Activated CD8-positive, alpha-beta memory T cell treated with anti-CD3 and anti-CD28 coated beads, Interleukin-2, amount 50 U/mL, for 48 hours (primary cell): ENCODE measurements around the gene TNFRSF19.
"Not testable (repeated sequence)": the region's sequence is repeated elsewhere in the genome, so short reads cannot be mapped to it uniquely, and the experiment has no call there.

Experiments used
- DNase-seq: peaks from one replicate; pipeline ENCODE4 v3.0.0-alpha.2; 2020

The TNFRSF19 gene, protein sequence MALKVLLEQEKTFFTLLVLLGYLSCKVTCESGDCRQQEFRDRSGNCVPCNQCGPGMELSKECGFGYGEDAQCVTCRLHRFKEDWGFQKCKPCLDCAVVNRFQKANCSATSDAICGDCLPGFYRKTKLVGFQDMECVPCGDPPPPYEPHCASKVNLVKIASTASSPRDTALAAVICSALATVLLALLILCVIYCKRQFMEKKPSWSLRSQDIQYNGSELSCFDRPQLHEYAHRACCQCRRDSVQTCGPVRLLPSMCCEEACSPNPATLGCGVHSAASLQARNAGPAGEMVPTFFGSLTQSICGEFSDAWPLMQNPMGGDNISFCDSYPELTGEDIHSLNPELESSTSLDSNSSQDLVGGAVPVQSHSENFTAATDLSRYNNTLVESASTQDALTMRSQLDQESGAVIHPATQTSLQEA

DNA sequence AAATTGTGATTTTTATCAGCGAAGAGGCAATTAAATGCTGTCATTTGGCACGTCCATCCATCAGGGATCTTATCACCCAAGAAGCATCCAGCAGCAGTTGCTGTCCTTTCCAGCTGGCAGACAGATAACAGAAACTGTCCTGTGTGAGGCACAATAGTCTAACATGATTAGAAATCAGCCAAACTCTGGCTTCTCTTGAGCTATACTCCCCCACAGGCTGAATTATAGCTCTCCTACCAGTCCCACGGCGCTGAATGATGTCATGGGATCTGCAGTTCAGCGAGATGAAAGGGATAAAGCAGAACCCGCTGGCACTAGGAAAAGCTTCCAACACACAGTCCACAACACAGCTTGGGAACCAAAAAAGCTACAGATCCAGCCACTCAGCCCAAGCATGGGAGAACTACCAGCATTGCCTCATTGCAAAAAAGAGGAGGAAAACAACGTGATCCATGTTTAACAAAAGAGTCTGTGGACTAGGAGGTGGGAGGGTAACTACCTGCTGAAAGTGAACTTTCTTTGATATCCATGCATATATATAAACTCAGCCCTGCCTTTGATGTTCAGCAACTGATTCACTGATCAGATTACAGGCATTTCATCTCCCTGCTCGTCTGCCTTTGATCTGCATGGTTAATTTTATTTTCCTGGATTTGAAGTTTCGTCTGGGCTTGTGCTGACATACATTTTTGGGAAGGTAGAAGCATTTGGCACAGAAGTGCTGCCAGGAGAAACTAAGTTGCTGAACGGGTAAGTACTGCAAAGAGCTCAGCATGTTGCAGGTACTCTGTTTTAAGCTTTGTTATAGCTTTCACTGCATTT is at the start of gene TNFRSF19:
TNFRSF19 (plus strand) TSS at position 314 of the 822 bp plus-strand sequence. CDS start 19,772 bp downstream, outside the sequence.
- no peak for DNase-seq

DNA sequence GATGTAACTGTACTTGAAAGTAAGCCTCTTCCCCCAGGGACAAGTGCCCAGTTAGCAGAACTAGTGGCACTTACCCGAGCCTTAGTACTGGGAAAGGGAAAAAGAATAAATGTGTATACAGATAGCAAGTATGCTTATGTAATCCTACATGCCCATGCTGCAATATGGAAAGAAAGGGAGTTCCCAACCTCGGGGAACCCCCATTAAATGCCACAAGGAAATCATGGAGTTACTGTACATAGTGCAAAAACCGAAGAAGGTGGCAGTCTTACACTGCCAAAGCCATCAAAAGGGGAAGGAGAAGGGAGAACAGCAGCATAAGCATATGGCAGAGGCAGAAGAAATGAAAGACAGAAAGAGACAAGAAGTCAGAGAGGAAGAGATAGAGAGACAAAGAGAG is 40.3 kb upstream of the TNFRSF19 start:
- not testable (repeated sequence) for DNase-seq

DNA sequence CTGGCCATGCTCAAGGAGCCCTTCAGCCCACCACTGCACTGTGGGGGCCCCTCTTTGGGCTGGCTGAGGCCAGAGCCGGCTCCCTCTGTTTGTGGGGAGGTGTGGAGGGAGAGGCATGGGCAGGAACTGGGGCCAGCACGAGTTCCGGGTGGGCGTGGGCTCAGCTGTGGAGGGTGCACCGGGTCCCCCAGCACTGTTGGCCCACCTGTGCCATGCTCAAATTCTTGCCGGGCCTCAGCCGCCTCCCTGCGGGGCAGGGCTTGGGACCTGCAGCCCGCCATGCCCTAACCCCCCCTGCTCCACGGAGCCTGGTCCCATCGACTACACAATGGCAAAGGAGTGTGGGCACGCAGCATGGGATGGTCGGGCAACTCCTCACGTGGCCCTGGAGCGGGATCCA is 38.8 kb upstream of the TNFRSF19 start:
- DNase-seq: no peak

DNA sequence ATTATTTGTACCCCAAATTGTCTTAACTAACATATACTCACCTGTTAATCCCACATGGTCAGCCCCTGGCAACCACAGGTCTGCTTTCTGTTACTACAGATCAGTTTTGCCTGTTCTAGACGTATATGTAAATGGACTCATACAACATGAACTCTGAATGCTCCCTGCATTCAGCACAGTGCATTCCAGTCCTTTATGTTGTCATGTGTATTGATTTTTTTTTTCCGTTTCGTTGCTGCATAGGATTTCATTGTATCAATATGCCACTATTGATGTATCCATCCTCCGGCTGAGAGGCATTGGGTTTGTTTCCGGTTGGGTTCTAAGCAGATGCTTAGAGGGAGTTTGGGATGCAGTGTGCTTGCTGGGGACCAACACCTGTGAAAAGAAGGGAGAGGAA is 36.1 kb upstream of the TNFRSF19 start:
- no peak for DNase-seq

DNA sequence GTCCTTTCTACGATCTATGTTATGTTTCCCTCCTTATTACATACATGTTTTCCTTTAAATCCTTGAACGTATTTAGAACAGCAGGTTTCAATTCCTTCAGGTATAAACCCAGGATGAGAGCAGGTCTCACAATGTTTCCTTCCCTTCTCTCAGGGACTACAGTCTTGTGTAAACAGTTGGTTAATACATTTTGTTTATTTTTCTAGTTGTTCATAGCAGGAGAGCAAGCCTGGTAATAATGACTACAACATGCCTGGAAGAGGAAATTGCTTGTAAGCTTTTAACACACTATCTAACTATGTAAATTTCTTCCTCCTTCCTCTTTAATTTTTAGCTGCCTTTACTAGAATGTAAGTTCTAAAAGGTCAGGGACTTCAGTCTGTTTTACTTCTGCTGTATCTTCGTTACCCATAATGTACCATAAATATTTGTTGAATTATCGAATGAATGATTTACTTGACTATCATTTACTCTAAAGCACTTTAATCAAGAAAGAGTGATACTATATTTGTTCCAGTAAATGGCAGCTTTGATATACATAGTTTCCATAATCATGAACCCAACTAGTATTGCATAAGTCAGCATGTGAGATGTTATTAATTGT is 28.9 kb upstream of the TNFRSF19 start:
- no peak for DNase-seq

DNA sequence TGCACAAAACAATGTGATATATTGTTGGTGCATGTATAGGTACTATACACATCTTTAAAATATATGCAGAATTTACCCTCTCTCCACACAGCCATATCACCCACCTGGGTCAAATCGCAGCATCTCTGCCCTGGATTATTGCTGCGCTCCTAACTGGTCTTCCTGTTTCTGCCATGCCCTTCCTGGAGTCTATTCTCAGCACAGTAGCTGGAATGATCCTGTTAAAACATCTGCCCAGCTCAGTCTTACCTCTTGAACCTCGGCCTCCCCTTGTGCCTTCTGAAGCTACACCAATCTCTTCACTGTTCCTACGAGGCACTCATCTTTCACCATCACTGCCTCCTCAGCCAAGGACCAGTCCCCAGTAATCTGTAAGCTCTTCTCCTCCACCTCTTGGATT is 25.5 kb upstream of the TNFRSF19 start:
- DNase-seq: no peak

DNA sequence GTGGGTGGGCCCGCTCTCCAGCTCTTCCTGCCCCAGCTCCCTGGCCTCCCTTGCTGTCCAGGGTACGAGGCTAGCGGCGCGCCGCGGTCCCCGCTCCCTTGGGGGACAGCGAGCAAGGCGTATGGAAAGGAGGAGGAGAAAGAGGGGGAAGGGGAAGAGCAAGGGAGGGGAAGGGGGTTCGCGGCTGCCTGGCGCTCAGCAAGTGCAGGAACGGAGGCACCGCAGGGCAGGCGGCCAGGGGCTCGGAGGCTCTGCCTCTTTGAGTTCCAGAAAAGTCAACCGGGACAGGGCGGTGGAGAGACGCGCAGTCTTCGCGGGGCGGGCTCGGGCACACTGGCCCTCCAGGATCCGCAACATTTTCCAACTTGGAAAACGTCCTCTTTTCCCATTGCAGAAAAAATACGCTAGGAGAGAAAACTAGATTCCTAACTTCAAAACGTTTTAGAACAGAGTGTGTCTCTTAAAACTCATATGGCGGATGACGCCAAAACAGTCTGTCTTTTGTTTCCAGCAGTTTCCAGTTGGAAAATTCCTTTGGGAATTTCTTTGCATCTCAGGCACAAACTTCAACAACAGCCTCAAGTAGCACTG is 23.1 kb upstream of the TNFRSF19 start:
- DNase-seq: no peak

DNA sequence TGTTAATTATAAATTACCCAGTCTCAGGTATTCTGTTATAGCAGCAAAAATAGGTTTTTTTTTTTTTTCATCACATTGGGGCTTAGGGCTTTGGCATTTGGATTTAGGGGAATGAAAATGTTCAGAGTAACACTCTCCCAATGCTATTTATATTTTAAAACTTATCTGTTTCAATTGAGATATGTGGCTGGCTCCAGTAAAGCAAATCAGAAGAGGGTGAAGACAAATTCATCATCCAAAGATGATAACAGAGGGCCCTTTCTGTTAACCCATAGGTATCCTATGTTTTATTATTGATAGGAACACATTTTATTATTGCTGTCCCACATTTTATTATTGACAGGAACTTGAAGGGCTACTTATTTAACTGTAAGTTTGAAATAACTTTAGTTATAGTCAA is 20.5 kb upstream of the TNFRSF19 start:
- DNase-seq: no peak

DNA sequence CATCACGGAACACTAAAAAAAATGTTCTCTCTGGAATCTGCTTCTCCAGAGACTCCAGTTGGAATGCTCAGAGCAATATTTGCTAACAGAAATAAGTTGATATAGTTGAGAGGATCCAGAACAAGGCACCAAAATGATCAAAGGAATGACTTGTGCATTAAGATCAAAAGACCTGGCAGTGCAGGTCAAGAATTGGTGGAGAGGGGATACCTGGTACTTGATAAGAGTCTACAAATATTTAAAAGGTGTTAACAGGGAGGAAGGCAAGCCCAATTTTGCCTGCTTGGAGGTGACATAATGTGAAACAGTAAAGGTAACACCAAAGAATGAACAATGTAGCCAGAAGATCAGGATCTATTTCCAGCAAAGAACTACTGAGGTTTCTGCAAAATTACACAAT is 20.0 kb upstream of the TNFRSF19 start:
- no peak for DNase-seq

DNA sequence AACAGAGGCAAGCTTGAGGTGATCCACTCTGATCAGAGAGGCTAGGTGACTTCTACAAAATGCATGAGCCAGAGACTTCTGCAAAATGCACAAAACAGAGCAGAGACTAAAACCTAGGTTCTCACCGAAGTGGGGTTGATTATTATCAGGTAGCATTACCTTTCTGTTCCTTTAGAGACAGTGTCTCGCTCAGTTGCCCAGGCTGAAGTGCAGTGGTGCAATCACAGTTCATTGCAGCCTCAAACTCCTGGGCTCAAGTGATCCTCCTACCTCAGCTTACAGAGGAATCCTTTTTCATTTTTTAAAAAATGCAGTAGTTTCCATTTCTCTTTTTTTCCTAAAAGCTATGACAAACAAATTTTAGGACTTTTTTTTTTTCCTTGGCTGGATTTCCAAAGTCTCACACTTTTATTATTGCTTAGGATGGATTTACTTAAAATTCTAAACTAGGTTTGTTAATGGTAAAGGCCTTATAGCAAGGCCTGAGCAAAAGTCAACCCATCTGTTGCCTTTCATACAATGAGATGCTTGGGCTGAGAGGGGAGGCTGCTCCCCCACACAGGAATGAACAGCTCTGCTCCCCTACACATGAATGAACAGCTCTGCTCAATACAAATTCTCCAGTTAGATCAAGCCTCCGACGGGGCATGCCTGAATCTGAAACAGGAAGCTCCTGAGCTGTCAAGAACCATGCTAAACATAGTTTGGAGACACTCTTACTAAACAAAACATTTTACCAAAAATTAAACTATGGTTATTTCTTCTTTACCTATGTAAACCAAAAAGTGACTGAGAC is 18.8 kb upstream of the TNFRSF19 start:
- DNase-seq: no peak

DNA sequence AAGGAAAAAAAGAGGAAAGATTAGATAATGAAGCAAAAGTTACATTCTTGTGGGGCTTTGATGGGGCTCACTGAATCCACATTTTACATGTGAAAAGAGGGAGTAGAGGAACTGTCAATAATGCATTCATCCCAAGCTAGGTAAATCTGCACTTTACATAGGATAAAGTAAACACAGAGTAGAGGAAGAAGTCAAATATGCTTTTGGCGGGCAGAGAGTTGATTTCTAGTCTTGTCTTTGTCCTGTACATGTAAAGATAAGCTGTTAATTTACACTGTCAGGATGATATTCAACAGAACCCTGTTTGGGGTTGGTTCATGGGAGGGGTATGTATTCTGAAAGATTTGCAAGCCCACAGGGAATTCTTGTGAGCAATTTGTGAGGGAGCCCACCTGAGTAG is 18.0 kb upstream of the TNFRSF19 start:
- DNase-seq: no peak

DNA sequence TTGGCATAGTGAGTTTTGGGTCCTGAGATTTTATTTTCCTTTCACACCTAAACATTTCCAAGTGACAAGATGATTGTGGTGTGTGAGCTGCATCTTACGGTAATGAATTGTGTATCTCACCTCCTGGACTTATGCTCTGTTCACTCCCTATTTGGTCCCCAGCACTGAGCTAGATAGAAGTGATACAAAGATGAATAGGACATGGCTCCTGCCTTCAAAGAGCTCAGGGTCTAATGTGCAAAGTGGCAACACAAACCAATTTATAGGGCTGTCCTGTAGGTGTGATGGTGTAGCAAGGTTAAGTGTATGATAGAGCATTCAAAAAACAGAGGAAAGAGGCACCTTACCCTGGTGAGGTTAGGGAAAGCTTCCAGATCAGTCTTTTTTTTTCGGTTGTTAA is 17.6 kb upstream of the TNFRSF19 start:
- no peak for DNase-seq

DNA sequence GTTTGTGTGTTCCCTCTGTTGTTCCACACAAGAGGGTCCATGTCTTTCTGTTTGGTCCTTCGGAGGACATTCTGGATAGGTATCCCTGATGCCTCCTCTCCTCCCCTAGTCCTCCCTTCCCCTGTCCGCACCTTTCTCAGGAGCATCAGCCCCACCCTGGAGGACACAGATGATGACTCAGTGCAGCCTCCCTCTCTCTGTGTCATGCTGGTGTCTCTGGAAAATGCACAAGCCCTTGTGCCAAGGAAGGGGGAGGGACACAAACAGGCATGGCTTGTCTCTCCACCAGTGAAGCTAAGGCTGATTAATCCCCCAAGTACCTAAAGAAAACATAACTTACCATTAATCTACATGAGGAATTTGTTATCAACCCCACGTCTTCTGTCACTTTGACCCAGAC is 16.2 kb upstream of the TNFRSF19 start:
- DNase-seq: no peak

DNA sequence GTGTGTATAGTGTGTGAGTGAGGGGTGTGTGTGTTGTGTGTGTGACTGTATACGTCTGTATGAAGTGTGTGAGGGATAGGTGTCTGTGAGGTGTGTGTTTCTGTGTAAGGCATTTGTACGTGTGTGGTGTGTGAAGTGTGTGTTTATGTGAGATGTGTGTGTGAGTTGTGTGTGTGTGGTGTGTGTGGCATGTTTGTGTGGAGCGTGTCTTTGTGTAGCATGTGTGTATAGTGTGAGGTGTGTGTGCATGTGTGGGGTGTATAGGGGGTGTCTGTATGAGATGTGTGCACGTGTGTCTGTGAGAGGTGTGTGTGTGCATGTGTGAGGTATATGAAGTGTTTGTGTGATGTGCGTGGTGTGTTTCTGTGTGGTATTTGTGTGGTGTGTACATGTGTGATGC is 13.2 kb upstream of the TNFRSF19 start:
- no peak for DNase-seq

DNA sequence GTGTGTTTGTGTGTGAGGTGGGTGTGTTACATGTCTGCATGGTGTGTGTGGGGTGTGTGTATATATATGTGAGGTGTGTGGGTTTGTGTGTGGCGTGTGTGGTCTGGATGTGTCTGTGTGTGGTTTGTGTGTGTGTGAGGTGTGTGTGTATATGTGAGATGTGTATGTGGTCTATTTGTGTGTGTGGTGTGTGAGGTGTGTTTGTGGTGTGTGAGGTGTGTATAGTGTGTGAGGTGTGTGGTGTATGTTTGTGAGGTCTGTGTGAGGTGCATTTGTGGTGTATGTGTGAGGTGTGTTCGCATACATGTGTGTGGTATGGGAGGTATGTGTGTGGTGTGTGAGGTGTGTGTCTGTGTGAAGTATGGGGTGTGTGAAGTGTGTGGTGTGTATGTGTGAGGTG is 12.5 kb upstream of the TNFRSF19 start:
- DNase-seq: no peak

DNA sequence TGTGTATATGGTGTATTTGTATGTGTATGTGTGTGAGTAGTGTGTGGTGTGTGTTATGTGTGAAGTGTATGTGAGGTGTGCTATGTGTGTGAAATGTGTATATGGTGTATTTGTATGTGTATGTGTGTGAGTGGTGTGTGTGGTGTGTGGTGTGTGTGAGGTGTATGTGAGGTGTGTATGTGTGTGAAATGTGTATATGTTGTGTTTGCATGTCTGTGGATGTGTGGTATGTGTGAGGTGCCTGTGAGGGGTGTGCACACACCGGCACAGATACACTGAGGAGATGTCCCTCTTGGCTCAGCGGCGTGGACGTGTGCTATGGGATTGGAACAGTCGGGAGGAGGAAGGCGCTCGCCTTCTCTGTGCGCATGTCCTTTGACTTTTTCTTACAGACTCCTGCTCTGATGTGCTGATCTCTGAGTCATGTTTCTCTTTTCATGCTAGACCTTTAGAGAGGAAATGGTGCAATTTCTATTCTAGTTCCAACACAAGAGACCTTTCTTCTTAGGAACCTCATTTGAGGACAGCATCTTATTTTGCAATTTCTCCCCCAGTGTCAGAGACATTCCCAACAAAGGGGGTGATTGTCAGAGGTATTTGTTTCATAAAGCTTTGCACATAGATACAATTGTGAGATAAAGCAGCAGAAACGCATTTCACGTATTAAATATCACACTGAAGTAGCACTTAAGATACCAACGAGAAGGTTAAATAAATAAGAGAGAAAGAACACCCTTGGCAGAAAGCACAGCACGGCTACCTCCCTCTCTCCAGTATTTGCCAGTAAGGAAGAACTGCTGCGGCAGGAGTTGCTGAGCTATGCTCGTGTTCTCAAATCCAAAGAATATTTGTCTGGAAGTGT is 11.3 kb upstream of the TNFRSF19 start:
- no peak for DNase-seq

DNA sequence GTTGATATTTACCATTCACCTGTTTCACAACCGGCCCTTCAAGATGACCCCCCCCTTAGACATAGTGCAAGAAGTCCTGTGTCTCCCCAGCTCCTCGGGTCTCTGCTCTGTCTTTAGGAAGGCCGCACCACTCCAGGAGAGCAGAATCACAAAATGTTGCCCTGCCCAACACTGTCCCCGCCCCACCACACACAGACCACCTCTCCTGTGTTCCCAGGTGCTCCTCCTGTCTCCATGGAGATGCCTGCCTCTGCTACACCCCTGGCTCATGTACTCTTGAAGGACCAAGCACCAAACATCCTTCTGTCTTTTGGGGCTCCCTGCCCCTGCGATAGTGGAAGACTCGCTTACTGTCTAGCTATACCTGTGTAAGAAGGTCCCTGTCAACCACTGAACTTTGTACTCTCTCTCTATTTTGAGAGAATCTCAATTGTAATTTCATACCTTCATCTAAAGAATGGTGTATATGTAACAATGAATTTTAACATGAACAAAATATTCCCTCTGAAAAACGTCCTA is 9.6 kb upstream of the TNFRSF19 start:
- DNase-seq: no peak

DNA sequence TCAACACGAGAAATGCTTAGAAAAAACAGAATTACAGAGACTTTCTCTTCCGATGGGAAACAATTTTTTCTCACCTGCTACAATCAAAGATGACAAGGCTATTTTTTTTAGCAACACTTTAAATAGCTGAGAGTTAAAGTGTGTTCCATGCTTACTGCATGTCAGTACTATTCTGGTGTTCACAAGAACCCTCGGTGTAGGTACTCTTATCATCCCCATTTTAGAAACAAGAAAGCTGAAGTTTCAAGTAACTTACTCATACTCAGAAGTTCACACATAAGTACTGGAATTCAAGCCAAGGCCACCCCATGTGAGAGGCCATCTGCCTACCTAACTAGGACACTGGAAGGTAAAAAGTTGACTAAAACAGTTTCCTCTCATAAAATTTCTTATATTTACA is 9.0 kb upstream of the TNFRSF19 start:
- no peak for DNase-seq

DNA sequence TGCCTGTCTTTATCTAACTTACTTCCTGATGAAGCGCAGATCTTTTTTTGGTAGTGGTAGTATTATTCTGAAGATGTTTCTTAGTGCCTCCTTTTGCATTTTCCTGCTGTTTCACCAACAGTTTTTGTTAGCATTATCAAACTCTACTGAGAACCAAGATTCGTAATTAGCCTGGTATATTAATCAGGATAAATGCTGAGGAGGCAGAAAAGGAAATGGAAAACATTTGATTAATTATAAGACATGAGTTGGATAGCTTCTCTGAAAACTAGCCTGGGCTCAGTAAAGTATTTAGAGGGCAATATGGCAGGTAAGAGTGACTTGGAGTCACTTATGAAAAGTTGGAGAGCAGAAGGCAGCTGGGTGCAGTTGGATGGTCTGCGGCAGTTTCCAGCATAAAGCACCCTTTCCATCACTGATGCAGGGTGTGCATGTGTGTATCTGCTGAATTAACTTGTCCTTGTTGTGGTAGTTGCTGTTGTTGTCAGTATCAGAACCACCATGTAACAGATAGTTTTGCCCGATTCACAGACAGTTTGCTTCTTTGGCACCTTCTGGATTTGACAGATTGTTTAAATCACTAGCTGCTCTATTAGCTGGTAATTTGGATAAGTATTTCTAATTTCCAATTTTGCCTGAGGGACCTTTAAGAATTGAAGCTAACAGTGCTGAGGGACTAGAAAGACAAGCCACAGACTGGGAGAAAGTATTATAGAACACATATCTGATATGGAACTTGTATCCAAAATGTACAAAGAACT is 6.9 kb upstream of the TNFRSF19 start:
- no peak for DNase-seq

DNA sequence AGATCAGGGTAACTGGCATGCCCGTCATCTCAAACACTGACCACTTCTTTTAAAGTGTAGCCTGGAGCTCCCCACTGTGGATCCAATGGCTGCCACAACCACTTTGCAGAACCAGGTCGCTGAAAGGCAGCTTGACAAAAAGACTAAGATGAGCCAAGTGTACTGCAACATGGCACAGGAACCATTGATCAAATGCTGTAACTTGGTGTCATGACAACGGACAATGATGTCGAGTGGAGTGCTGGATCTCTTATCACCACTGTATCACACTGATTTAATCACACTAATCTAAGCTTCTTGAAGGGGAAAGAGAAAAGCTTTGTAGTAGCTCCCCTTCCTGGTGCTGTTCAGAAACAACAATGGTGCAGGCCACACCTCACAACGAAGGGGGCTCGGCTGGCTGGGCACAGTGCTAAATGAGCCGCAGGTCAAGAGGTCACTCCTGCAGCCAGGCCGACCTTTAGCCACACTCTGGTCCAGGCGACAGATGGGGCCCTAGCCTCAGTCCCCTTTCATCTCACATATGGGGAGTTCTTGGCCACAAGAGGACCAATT is 2.2 kb upstream of the TNFRSF19 start:
- no peak for DNase-seq
